Lower lobe of right lung (tissue), 2 donors: ENCODE results near the gene SLC39A11. TPM values are rescaled to one million over a fixed set of nuclear protein-coding genes. Genes with fewer than 3 reads are reported as not detected.
A peak's percentile ranks its signal among the peaks of the same experiment; 100 is the strongest.

Source experiments
- ATAC-seq, 2 donors: fragments of 200-7000 bp; cut with Tn5 transposase; one replicate each; pipeline ENCODE4 v1.9.1; 2020 to 2022; ENCODE audit warnings: mild to moderate bottlenecking in 2 of 2, moderate library complexity in 2 of 2
- DNase-seq: peaks from one replicate; pipeline ENCODE4 v3.0.0-alpha.2; 2020
- H3K27ac ChIP-seq: fragments of 200-600 bp; one replicate; pipeline ENCODE4 v1.8.0; 2022
- H3K27me3 ChIP-seq: fragments of 200-600 bp; one replicate; pipeline ENCODE4 v1.8.0; 2022; ENCODE audit warnings: low read depth
- H3K36me3 ChIP-seq: fragments of 200-600 bp; one replicate; pipeline ENCODE4 v1.8.0; 2022; ENCODE audit warnings: mild to moderate bottlenecking
- H3K4me1 ChIP-seq: fragments of 200-600 bp; one replicate; pipeline ENCODE4 v1.8.0; 2022
- H3K4me3 ChIP-seq: fragments of 200-600 bp; one replicate; pipeline ENCODE4 v1.8.0; 2022; ENCODE audit warnings: mild to moderate bottlenecking
- H3K9me3 ChIP-seq: fragments of 200-600 bp; one replicate; pipeline ENCODE4 v1.8.0; 2022
- CTCF ChIP-seq: fragments of 200-600 bp; IDR thresholded peaks from one replicate; pipeline ENCODE4 v1.8.0; 2022; ENCODE audit warnings: antibody characterized with exemption, mild to moderate bottlenecking
- intact Hi-C: fragments of 100-400 bp; cut with DNase I; formaldehyde crosslinking; loops from one replicate; pipeline ENCODE4 v1.11.0; 2022
- total RNA-seq: library from RNA; stranded (reverse); fragmentation: NEBNext Ultra II Directional; extraction: Animal tissue kit (Norgen Biotek cat#: 25700); gene quantifications from one replicate; pipeline ENCODE4 v1.2.1, GENCODE V29; 2021
- donor health status: DM: no; HTN: yes; CAD: no; lungs with severe emphysema.

The SLC39A11 gene
- total RNA-seq, 1 donor from 2014 or later, result 39.7 TPM

GRCh38 chr17:72619976-72620650 lies 472.4 kb downstream of the SLC39A11 start:
- intact Hi-C loops, result no loop called here
- H3K27ac ChIP-seq, result no peak overlapping the region
- TF ChIP-seq CTCF, result no peak
- no peaks in the 10 kb centered on the region for H3K27me3 ChIP-seq
- H3K9me3 ChIP-seq, result no peaks in the 10 kb centered on the region
- H3K36me3 ChIP-seq, result no peaks in the 10 kb centered on the region
- H3K4me1 ChIP-seq, result no peaks in the 10 kb centered on the region
- ATAC-seq, result no peak
- H3K4me3 ChIP-seq, result no peak overlapping the region
- DNase-seq, result no peak

DNA sequence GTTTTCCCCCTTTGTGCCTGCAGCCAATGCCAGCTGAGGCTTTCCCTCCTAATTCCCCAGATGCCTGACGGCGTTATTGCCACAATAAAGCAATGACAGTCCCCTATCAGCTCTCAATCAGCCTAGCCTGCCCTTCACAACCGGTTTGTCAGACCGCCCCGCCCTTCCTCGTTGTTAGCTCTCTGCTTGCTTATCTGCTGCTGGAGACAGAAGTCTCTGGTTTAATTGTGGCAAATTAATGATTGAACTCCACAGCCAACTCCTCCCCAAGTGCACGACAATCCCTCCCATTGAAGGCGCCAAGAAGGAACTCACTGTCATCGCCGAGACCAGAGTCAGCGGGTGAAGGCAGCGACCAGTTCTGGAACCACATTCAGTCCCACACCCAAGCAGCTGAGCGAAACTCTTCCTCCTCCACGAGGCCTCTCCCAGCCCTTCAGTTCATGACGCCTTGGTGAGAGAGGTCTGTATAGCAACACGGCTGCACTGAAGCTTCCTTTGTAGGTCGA lies 474.4 kb downstream of the SLC39A11 start:
- H3K9me3 ChIP-seq, result no peaks in the 10 kb centered on the region
- TF ChIP-seq CTCF, result no peak
- no peak overlapping the region for H3K4me3 ChIP-seq
- no peak overlapping the region for H3K27ac ChIP-seq
- DNase-seq (peak; percentile 63), ATAC-seq (peak; percentile 21 to 74)
- intact Hi-C loops, result no loop called here
- H3K36me3 ChIP-seq, result no peaks in the 10 kb centered on the region
- H3K4me1 ChIP-seq, result no peaks in the 10 kb centered on the region
- H3K27me3 ChIP-seq, result no peaks in the 10 kb centered on the region

DNA sequence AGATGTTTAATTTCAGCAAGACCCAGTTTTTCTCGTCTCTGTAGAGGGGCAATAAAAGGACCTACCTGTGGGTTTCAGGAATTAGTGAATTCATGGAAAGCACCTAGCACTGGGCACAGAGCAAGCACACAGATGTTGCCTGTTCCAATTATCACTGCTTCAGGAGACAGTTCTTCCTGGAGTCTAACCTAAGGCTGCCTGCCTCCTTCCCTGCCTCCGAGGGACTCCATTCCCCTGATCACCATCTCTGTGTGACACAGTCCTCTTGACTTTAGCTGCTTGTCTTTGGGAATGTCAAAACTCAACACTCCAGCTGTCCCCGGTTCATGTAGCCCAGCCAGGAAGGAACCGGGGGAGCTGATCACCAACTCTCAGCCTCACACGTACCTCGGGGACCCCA lies 474.9 kb downstream of the SLC39A11 start:
- ATAC-seq (no peak), DNase-seq (no peak)
- Histone ChIP-seq H3K9me3 (no peaks in the 10 kb centered on the region), H3K4me3 (no peak overlapping the region), H3K36me3 (no peaks in the 10 kb centered on the region), H3K27me3 (no peaks in the 10 kb centered on the region), H3K27ac (no peak overlapping the region), H3K4me1 (no peaks in the 10 kb centered on the region)
- no peak for TF ChIP-seq CTCF
- intact Hi-C loops, result no loop called here

- TF ChIP-seq CTCF, result no peak
- intact Hi-C loops, result no loop called here
- H3K9me3 ChIP-seq, result no peaks in the 10 kb centered on the region
- no peak overlapping the region for H3K4me3 ChIP-seq
- DNase-seq, result no peak
- H3K27me3 ChIP-seq, result no peaks in the 10 kb centered on the region
- ATAC-seq, result no peak
- H3K27ac ChIP-seq, result no peak overlapping the region
- H3K4me1 ChIP-seq, result no peaks in the 10 kb centered on the region
- H3K36me3 ChIP-seq, result no peaks in the 10 kb centered on the region
Observed at GRCh38 chr17:72616447-72616846, 476.0 kb downstream of the SLC39A11 start.

GRCh38 chr17:72615627-72615991 lies 476.9 kb downstream of the SLC39A11 start:
- Histone ChIP-seq H3K27me3 (no peaks in the 10 kb centered on the region), H3K36me3 (no peaks in the 10 kb centered on the region), H3K4me3 (no peak overlapping the region), H3K9me3 (no peaks in the 10 kb centered on the region), H3K27ac (no peak overlapping the region), H3K4me1 (no peaks in the 10 kb centered on the region)
- intact Hi-C loops, result no loop called here
- no peak for DNase-seq
- ATAC-seq, result no peak
- no peak for TF ChIP-seq CTCF
